ENCODE data around the gene AURKAIP1.
"Not testable (repeated sequence)": the region's sequence is repeated elsewhere in the genome, so short reads cannot be mapped to it uniquely, and the experiment has no call there.

The AURKAIP1 gene

GRCh38 chr1:1385339-1385738 is 10.3 kb upstream of the AURKAIP1 start:
- not testable (repeated sequence) for DNase-seq

GRCh38 chr1:1381294-1381693 is 6.3 kb upstream of the AURKAIP1 start:
- no peak for DNase-seq

- no peak for DNase-seq
Measured at GRCh38 chr1:1380860-1381259, 5.9 kb upstream of the AURKAIP1 start.

GRCh38 chr1:1377540-1378205 is 2.7 kb upstream of the AURKAIP1 start:
- DNase-seq = no peak

GRCh38 chr1:1376551-1377226 is 1.7 kb upstream of the AURKAIP1 start:
- no peak for DNase-seq

GRCh38 chr1:1374589-1374928 is 448 bp downstream of the AURKAIP1 start:
- no peak for DNase-seq

- DNase-seq = no peak
Measured at GRCh38 chr1:1373815-1374588, 1.0 kb downstream of the AURKAIP1 start.

GRCh38 chr1:1373051-1373814 is 1.8 kb downstream of the AURKAIP1 start:
- no peak for DNase-seq

- peak; percentile 67 for DNase-seq
Measured at GRCh38 chr1:1371746-1372711, 3.0 kb downstream of the AURKAIP1 start.

- peak; percentile 34 for DNase-seq
Measured at GRCh38 chr1:1371364-1371745, 3.7 kb downstream of the AURKAIP1 start.

GRCh38 chr1:1370771-1371300 is 4.2 kb downstream of the AURKAIP1 start:
- DNase-seq = no peak

- not testable (repeated sequence) for DNase-seq
Measured at GRCh38 chr1:1370094-1370493, 4.9 kb downstream of the AURKAIP1 start.

GRCh38 chr1:1367315-1367714 is 7.7 kb downstream of the AURKAIP1 start:
- DNase-seq = no peak

- DNase-seq = no peak
Measured at GRCh38 chr1:1366699-1367066, 8.3 kb downstream of the AURKAIP1 start.

GRCh38 chr1:1365875-1366698 is 8.9 kb downstream of the AURKAIP1 start:
- no peak for DNase-seq

- DNase-seq = no peak
Measured at GRCh38 chr1:1364266-1364665, 10.7 kb downstream of the AURKAIP1 start.

GRCh38 chr1:1361982-1362423 is 13.0 kb downstream of the AURKAIP1 start:
- DNase-seq = no peak

GRCh38 chr1:1361233-1361981 is 13.6 kb downstream of the AURKAIP1 start:
- DNase-seq = no peak

GRCh38 chr1:1360506-1361169 is 14.4 kb downstream of the AURKAIP1 start:
- DNase-seq = no peak

All from activated CD4-positive, alpha-beta T cell treated with anti-CD3 and anti-CD28 coated beads for 1 hour (primary cell).